AG04449 (cell line): ENCODE results near the gene CRACDL.

ENCODE experiments used
- CTCF ChIA-PET: fragments of 350-600 bp; formaldehyde crosslinking; extraction: SDS; loops from one replicate; lab custom pipeline; 2021; ENCODE audit warnings: antibody characterized with exemption; lab: Yijun Ruan, JAX
- POLR2A ChIA-PET: fragments of 400-600, 350-600 bp; formaldehyde crosslinking; extraction: SDS; loops from one replicate; lab custom pipeline; 2020; ENCODE audit warnings: antibody characterized with exemption, inconsistent platforms; lab: Yijun Ruan, JAX
- DNase-seq: peaks from one replicate; pipeline ENCODE4 v3.0.0-alpha.2; 2010; ENCODE audit warnings: low read depth, low spot score
- H3K4me3 ChIP-seq: 2 replicates; pipeline ENCODE4 v1.5.1; 2011; ENCODE audit warnings: low read depth, mild to moderate bottlenecking, control low read depth, low read length
- CTCF ChIP-seq: IDR thresholded peaks from one replicate; pipeline ENCODE4 v1.5.1; 2011; ENCODE audit warnings: mild to moderate bottlenecking, moderate library complexity, low read length, control low read depth, inconsistent platforms; ENCODE audit not compliant: insufficient read depth; ENCODE audit errors: missing control alignments

The CRACDL gene

GRCh38 chr2:98895221-98895620 lies 40.8 kb downstream of the CRACDL start:
- POLR2A ChIA-PET = no interaction called here
- DNase-seq = no peak
- H3K4me3 ChIP-seq = no peak overlapping the region
- no peak for TF ChIP-seq CTCF
- CTCF ChIA-PET = no interaction called here

GRCh38 chr2:98894331-98895000 lies 41.6 kb downstream of the CRACDL start:
- no peak for TF ChIP-seq CTCF
- ChIA-PET CTCF (no interaction called here), POLR2A (no interaction called here)

GRCh38 chr2:98893911-98894321 lies 42.1 kb downstream of the CRACDL start:
- no peak for DNase-seq
- no peak for TF ChIP-seq CTCF
- CTCF ChIA-PET = no interaction called here
- no peak overlapping the region for H3K4me3 ChIP-seq
- POLR2A ChIA-PET = no interaction called here

More at GRCh38 chr2:98894331-98895000, 41.6 kb downstream of the CRACDL start:
- no peak overlapping the region for H3K4me3 ChIP-seq
- no peak for DNase-seq

GRCh38 chr2:98892871-98893270 lies 43.2 kb downstream of the CRACDL start:
- no peak for DNase-seq
- ChIA-PET POLR2A (no interaction called here), CTCF (no interaction called here)
- no peak overlapping the region for H3K4me3 ChIP-seq
- TF ChIP-seq CTCF = no peak

DNA sequence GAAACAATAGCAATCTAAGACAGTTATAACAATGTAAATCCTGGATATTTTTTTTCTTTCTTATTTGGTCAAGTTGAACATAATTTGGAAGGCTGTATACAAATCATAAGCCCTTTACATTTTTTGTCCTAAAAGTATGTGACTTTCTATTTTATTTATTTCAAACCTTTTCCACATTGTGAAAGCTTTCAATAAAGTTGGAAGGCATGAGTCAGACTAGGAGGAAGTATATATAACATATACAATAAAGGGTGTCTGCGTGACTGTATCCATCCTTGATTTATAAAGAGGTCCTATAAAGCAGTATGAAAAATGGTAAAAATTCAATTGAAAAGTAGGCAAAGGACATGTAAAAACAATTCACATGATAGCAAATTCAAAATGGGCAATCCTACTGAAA lies 44.4 kb downstream of the CRACDL start:
- POLR2A ChIA-PET = no interaction called here
- DNase-seq = no peak
- no peak for TF ChIP-seq CTCF
- no peak overlapping the region for H3K4me3 ChIP-seq
- CTCF ChIA-PET = no interaction called here

DNA sequence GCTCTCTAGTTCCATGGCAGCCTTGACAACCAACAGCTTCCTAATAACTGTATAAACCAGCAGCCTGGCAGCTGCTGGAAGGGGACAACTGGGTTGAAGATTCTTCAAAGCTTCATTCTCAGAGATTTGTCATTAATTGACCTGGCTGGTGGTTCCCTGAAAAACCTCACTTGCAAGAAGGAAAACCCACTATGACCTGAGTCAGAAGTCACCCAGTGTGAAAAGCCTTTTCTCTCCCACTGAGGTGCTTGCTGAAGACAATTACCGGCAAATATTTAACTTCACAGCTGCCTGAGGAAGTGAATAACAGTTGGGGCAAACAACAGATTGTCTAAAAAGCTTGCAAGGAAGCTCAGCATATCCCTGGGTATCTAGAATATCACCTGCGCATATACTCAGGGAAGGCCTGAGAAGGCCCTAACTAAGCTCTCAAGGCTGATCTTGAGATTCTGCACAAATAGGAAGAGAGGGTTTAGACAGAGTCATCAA lies 49.9 kb downstream of the CRACDL start:
- TF ChIP-seq CTCF = no peak
- ChIA-PET CTCF (no interaction called here), POLR2A (no interaction called here)
- H3K4me3 ChIP-seq = no peak overlapping the region
- DNase-seq = no peak
